ENCODE results near the gene PTPN14. TPM values are rescaled to one million over a fixed set of nuclear protein-coding genes. Genes with fewer than 3 reads are reported as not detected.

The PTPN14 gene
- total and polyA plus RNA-seq, 2 of the 4 experiments (the other 2 are of a cell fraction), result 21.5 to 31.7 TPM

DNA sequence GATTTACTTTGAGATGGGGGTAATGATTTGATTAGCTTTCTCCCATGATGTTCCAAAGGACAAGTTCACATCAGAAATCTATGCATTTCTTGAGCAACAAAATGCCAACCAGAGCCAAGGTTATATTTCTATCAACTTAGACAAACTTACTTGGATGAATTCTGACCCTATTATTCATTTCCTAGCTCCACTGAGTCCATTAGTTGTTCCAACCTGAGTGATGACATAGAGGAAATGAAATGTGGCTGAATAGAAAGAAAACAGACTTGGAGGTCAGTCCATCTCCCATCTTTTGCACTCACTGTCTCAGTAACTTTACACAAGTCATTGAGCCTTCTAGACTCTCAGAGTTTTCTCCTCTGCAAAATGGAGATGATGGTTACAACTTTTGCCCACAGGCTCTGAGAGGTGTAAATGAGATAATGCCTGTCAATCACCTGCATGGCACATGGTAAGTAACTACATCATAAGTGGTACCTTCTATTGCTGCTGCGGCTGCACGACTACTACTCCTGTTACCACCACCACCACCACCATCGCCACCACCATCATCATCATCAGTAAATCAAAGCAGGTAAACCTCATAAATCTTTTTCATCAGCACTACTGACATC lies 98.2 kb downstream of the PTPN14 start:
- H3K36me3 ChIP-seq (ENCODE audit: control insufficient read depth, insufficient read depth, low read length), result 0 out of 2 replicates have a peak, but pooled peaks cover 5% of the 10 kb centered on the region
- dilution Hi-C loops (cut with HindIII; ENCODE audit: low sequenced_read_pairs, unreplicated experiment) (no loop called here), intact Hi-C loops (cut with micrococcal nuclease) (no loop called here), in situ Hi-C loops (cut with MboI; ENCODE audit: low sequenced_read_pairs) (no loop called here)
- H3K9ac ChIP-seq (ENCODE audit: low read depth, low read length), result no peak overlapping the region
- H2BK15ac ChIP-seq (ENCODE audit: low read depth, low read length), result 0 out of 3 replicates have a peak overlapping the region, but pooled peaks have one; percentile 46
- ATAC-seq (ENCODE audit: low read depth) (peak; percentile 35; the same call in 1 of the 2 replicates), DNase-seq (peak; percentile 72)
- no peak for TF ChIP-seq POLR2A (IDR thresholded peaks at IDR 0.05; ENCODE audit: low read depth, low read length)
- no peak for TF ChIP-seq NFE2L2 (IDR thresholded peaks at IDR 0.05; ENCODE audit: low read depth, low read length)
- TF ChIP-seq CEBPB (IDR thresholded peaks at IDR 0.05; ENCODE audit: low read depth, low read length), result 0 out of 2 replicates have a peak, but pooled peaks have one; percentile 12
- TF ChIP-seq MAZ (IDR thresholded peaks at IDR 0.05; ENCODE audit: borderline replicate concordance, low read depth, low read length), result no peak
- TF ChIP-seq CHD1 (IDR thresholded peaks at IDR 0.05; ENCODE audit: low read depth, low read length), result no peak
- no peak for TF ChIP-seq MXI1 (IDR thresholded peaks at IDR 0.05; ENCODE audit: borderline replicate concordance, low read depth, low read length)
- peak overlapping the region; percentile 18; the same call in 1 of the 2 replicates for H2BK120ac ChIP-seq (ENCODE audit: low read depth, low read length)
- peak overlapping the region; percentile 69; the same call in 1 of the 2 replicates for H2BK20ac ChIP-seq (ENCODE audit: low read depth, low read length)
- no peak overlapping the region for H2AFZ ChIP-seq (replicated peaks; ENCODE audit: low read length, poor library complexity)
- H3K9me3 ChIP-seq (ENCODE audit: control insufficient read depth, insufficient read depth, low read length), result no peaks in the 10 kb centered on the region
- ChIA-PET POLR2A (ENCODE audit: unreplicated experiment) (interaction anchor here (0.5 kb wide), 1 partner anchor 43 kb away, joined by 5 read pairs; no protein-coding TSS in a partner anchor), CTCF (interaction anchor here (0.8 kb wide), 1 partner anchor 132 kb away, joined by 3 read pairs; no protein-coding TSS in a partner anchor)
- H3K9me1 ChIP-seq (ENCODE audit: insufficient read depth, low read length), result peaks cover 17% of the 10 kb centered on the region
- peaks cover 19% of the 10 kb centered on the region; the same call in 1 of the 2 replicates for H4K20me1 ChIP-seq (ENCODE audit: insufficient read depth, low read length)
- peak overlapping the region; percentile 1; the same call in 1 of the 2 replicates for H3K23ac ChIP-seq (ENCODE audit: low read depth, low read length)
- no peak overlapping the region for H2AK9ac ChIP-seq (replicated peaks; ENCODE audit: low read depth, low read length, poor library complexity)
- H3K4me3 ChIP-seq (ENCODE audit: insufficient read depth, low read depth, low read length), result no peak overlapping the region
- H4K8ac ChIP-seq (ENCODE audit: low read depth in 2 of 2, low read length in 2 of 2), result peak overlapping the region; percentile 7 to 20; a peak in 2 of 4 replicates
- H3K27me3 ChIP-seq (ENCODE audit: control insufficient read depth, insufficient read depth, low read length), result no peaks in the 10 kb centered on the region
- peak overlapping the region; percentile 7; the same call in 1 of the 2 replicates for H3K18ac ChIP-seq (ENCODE audit: low read depth, low read length)
- BruUV-seq (replicated peaks), result no TSS peak
- H3K14ac ChIP-seq (replicated peaks; ENCODE audit: low read depth, low read length), result no peak overlapping the region; the same call in 1 of the 2 replicates
- 0 out of 2 replicates have a peak overlapping the region, but pooled peaks have one; percentile 35 for H4K91ac ChIP-seq (ENCODE audit: insufficient read depth, low read depth, low read length)
- peaks cover 12% of the 10 kb centered on the region for H3K4me1 ChIP-seq (ENCODE audit: control insufficient read depth, insufficient read depth, low read length)
- H2BK5ac ChIP-seq (ENCODE audit: low read depth, low read length, poor library complexity, severe bottlenecking), result peak overlapping the region; percentile 59
- no peak overlapping the region; the same call in 1 of the 2 replicates for H3K4me2 ChIP-seq (ENCODE audit: low read depth, low read length)
- no peak overlapping the region for H3K56ac ChIP-seq (ENCODE audit: extremely low read depth, insufficient read depth, low read length)
- H4K5ac ChIP-seq (ENCODE audit: low read depth, low read length), result no peak overlapping the region
- no peak overlapping the region for H3K27ac ChIP-seq (ENCODE audit: insufficient read depth, low read length)
- H3K4ac ChIP-seq (ENCODE audit: low read depth, low read length), result peak overlapping the region; percentile 56
- WGBS, 2 experiments (ENCODE audit: extremely low coverage in 2 of 2, insufficient read length in 1 of 2), result 100% methylated on average over 3 of the region's 3 CpGs; no CpG with 5 or more reads in 1 of the 2 experiments
- H2AK5ac ChIP-seq (ENCODE audit: low read depth, low read length), result peak overlapping the region; percentile 73; the same call in 1 of the 2 replicates
- H3K79me1 ChIP-seq (ENCODE audit: low read depth in 1 of 2, low read length in 2 of 2), result peaks cover 31 to 76% of the 10 kb centered on the region in 2 experiments

All from IMR-90 (cell line).